GM23338 (cell line): ENCODE results near the gene PLXND1. TPM values are rescaled to one million over a fixed set of nuclear protein-coding genes. Genes with fewer than 3 reads are reported as not detected.

Experiments
- ATAC-seq: fragments of 200-7000 bp; cut with Tn5 transposase; 3 replicates; pipeline ENCODE4 v1.9.1; 2020
- DNase-seq: peaks from one replicate; pipeline ENCODE4 v3.0.0-alpha.2; 2015; ENCODE audit warnings: low spot score
- H2AFZ ChIP-seq: fragments of 200-600 bp; sonication (generic); 2 replicates; pipeline ENCODE4 v1.8.0; 2016; ENCODE audit warnings: antibody characterized with exemption, mild to moderate bottlenecking, moderate library complexity
- H3F3A ChIP-seq: fragments of 200-600 bp; sonication (generic); replicated peaks from 2 replicates; pipeline ENCODE4 v1.8.0; 2017; ENCODE audit warnings: antibody characterized with exemption, mixed run types, low read depth
- H3K27ac ChIP-seq: fragments of 200-600 bp; sonication (generic); 2 replicates; pipeline ENCODE4 v1.6.1; 2016; ENCODE audit warnings: low read depth
- H3K27me3 ChIP-seq: fragments of 200-600 bp; sonication (generic); 2 replicates; pipeline ENCODE4 v1.8.0; 2016; ENCODE audit warnings: mild to moderate bottlenecking, mixed run types, moderate library complexity; ENCODE audit not compliant: insufficient read depth
- H3K36me3 ChIP-seq: fragments of 200-600 bp; sonication (generic); 2 replicates; pipeline ENCODE4 v1.8.0; 2016; ENCODE audit warnings: mild to moderate bottlenecking; ENCODE audit not compliant: insufficient read depth
- H3K4me1 ChIP-seq: fragments of 200-600 bp; sonication (generic); 2 replicates; pipeline ENCODE4 v1.8.0; 2016; ENCODE audit warnings: mild to moderate bottlenecking, moderate library complexity; ENCODE audit not compliant: insufficient read depth
- H3K4me2 ChIP-seq: fragments of 200-600 bp; sonication (generic); 2 replicates; pipeline ENCODE4 v1.7.1; 2017; ENCODE audit warnings: mixed run types
- H3K4me3 ChIP-seq: fragments of 200-600 bp; sonication (generic); 2 replicates; pipeline ENCODE4 v1.6.1; 2016; ENCODE audit warnings: mixed run types
- H3K79me2 ChIP-seq: fragments of 200-600 bp; sonication (generic); replicated peaks from 2 replicates; pipeline ENCODE4 v1.8.0; 2017; ENCODE audit warnings: mild to moderate bottlenecking; ENCODE audit not compliant: insufficient read depth
- H3K9me2 ChIP-seq: fragments of 200-600 bp; sonication (generic); 2 replicates; pipeline ENCODE4 v1.8.0; 2017; ENCODE audit not compliant: insufficient read depth
- H4K20me1 ChIP-seq: fragments of 200-600 bp; sonication (generic); replicated peaks from 2 replicates; pipeline ENCODE4 v1.8.0; 2017; ENCODE audit warnings: mild to moderate bottlenecking; ENCODE audit not compliant: insufficient read depth
- H3K27ac Mint-ChIP-seq: 2 replicates; pipeline ENCODE4 v1.8.0; 2020; ENCODE audit warnings: inconsistent platforms, mild to moderate bottlenecking, moderate library complexity, mixed read lengths
- H3K27me3 Mint-ChIP-seq: 3 replicates; pipeline ENCODE4 v1.8.0; 2022; ENCODE audit warnings: low read depth, mild to moderate bottlenecking, moderate library complexity, mixed read lengths, inconsistent platforms; ENCODE audit not compliant: insufficient read depth, poor library complexity
- H3K36me3 Mint-ChIP-seq: 3 replicates; pipeline ENCODE4 v1.8.0; 2021; ENCODE audit warnings: low read depth, mild to moderate bottlenecking, inconsistent platforms, moderate library complexity, mixed read lengths
- H3K4me1 Mint-ChIP-seq: 3 replicates; pipeline ENCODE4 v1.8.0; 2020; ENCODE audit warnings: mild to moderate bottlenecking, inconsistent platforms, mixed read lengths
- H3K4me3 Mint-ChIP-seq: 3 replicates; pipeline ENCODE4 v1.8.0; 2021; ENCODE audit warnings: moderate library complexity, mild to moderate bottlenecking, inconsistent platforms, mixed read lengths
- H3K9me3 Mint-ChIP-seq: 3 replicates; pipeline ENCODE4 v1.8.0; 2020; ENCODE audit warnings: moderate library complexity, mild to moderate bottlenecking, inconsistent platforms, mixed read lengths
- CTCF ChIP-seq, 2 experiments: fragments of 200-600 bp in 1 of 2; sonication (generic) in 1 of 2; conservative IDR thresholded peaks; 2 replicates each; pipeline versions ENCODE4 v1.5.1 to v1.6.1; 2016 to 2017; ENCODE audit warnings: antibody characterized with exemption in 2 of 2, low read depth in 2 of 2, mild to moderate bottlenecking in 2 of 2, moderate library complexity in 1 of 2
- EZH2 ChIP-seq: fragments of 200-600 bp; sonication (generic); IDR thresholded peaks from one replicate; pipeline ENCODE4 v1.8.0; 2017; ENCODE audit warnings: antibody characterized with exemption, mild to moderate bottlenecking, low read depth; ENCODE audit not compliant: unreplicated experiment
- EZH2phosphoT487 ChIP-seq: fragments of 200-600 bp; sonication (generic); IDR thresholded peaks from one replicate; pipeline ENCODE4 v1.8.1; 2018; ENCODE audit warnings: antibody characterized with exemption; ENCODE audit not compliant: unreplicated experiment
- NANOG ChIP-seq: IDR thresholded peaks from 2 replicates; pipeline ENCODE4 v1.6.1; 2016; ENCODE audit warnings: antibody characterized with exemption, borderline replicate concordance
- POLR2AphosphoS5 ChIP-seq: IDR thresholded peaks from 2 replicates; pipeline ENCODE4 v1.6.1; 2016; ENCODE audit warnings: antibody characterized with exemption, low read depth
- STAT1 ChIP-seq: IDR thresholded peaks from one replicate; pipeline ENCODE4 v1.6.1; 2016; ENCODE audit warnings: antibody characterized with exemption; ENCODE audit not compliant: unreplicated experiment
- ZNF114 ChIP-seq: fragments of 250-450 bp; sonication (Bioruptor Pico); IDR thresholded peaks from 2 replicates; pipeline ENCODE4 v1.5.0; 2020; ENCODE audit warnings: mild to moderate bottlenecking, moderate library complexity
- ZNF331 ChIP-seq: fragments of 250-450 bp; sonication (Bioruptor Pico); IDR thresholded peaks from 2 replicates; pipeline ENCODE4 v1.5.0; 2020; ENCODE audit warnings: low read depth, mild to moderate bottlenecking, moderate library complexity
- polyA plus RNA-seq: library from polyadenylated mRNA; unstranded; fragments of >200 nt; fragmentation: Nextera tagmentation; extraction: Ambion mirVana; gene quantifications from 2 replicates; pipeline ENCODE4 v1.2.1, GENCODE V29; 2016
- total RNA-seq: library from RNA; depleted of rRNA; stranded (reverse); fragments of >200 nt; shearing (Covaris generic); gene quantifications from 2 replicates; pipeline ENCODE4 v1.2.3, GENCODE V29; 2014
- TF ChIP-seq, protein P1 (sequence below): fragments of 250-450 bp; sonication (Bioruptor Pico); IDR thresholded peaks from 2 replicates; pipeline ENCODE4 v1.5.0; 2020; ENCODE audit warnings: mild to moderate bottlenecking, moderate library complexity
- TF ChIP-seq, protein P2 (sequence below): IDR thresholded peaks from 2 replicates; pipeline ENCODE4 v1.6.1; 2016; ENCODE audit warnings: antibody characterized with exemption

The PLXND1 gene
- total and polyA plus RNA-seq, 2 experiments from 2014 or later, result 13.3 to 60.4 TPM

DNA sequence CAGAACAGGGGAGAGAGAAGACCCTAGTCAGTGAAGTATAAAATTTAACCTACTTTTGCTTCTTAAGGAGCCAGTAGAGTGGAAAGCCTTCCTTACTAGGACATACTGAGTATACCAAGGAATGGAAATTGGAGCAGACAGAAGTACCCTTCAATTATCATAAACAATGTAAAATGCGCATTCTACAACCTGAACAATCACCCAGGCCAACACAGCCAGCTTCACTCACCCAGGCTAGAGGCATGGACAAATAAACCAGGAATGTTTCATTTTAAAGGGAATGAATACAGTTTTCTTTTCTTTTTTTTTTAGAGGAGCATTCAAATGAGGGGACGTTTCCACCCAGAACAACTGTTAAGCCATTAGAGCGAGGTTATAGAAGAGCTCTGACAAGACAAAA is 41.9 kb upstream of the PLXND1 start (continued):
- TF ChIP-seq EZH2 (no peak), EZH2phosphoT487 (no peak), CTCF (conservative IDR thresholded peaks at IDR 0.05; ENCODE audit: low read depth in 2 of 2) (no peak), STAT1 (no peak), POLR2AphosphoS5 (no peak)

DNA sequence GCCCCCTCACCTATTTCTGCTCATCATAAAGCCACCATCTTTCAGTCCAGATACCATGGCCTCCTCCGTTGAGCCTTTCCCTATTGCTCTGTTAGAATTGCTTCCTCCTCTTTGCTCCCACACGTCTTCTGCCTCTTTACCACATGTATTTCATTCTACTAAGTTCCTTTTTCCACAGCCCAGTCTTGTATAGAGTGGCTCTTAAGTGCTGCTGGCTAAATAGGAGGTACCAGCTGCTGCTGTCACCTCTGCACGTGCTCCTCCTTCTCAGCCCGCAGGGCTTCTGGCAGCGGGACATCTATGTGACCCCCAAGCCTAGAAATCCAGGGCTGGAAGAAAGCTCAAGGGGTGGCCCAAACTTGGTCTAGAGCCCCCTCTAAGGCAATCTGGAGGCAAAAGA is 38.8 kb upstream of the PLXND1 start:
- no peak for ATAC-seq
- no peak overlapping the region for H3K4me3 Mint-ChIP-seq
- no peaks in the 10 kb centered on the region for H3K9me2 ChIP-seq
- H3F3A ChIP-seq, result 0 out of 2 replicates have a peak, but pooled peaks cover 3% of the 10 kb centered on the region
- no peaks in the 10 kb centered on the region for H3K79me2 ChIP-seq
- H3K9me3 Mint-ChIP-seq, result no peaks in the 10 kb centered on the region
- no peak overlapping the region for H2AFZ ChIP-seq
- no peak overlapping the region for H3K27ac ChIP-seq
- DNase-seq, result no peak
- peaks cover 29% of the 10 kb centered on the region for H3K4me1 Mint-ChIP-seq
- no peaks in the 10 kb centered on the region for H3K27me3 Mint-ChIP-seq
- H4K20me1 ChIP-seq, result no peaks in the 10 kb centered on the region
- H3K4me1 ChIP-seq, result peaks cover 12% of the 10 kb centered on the region
- no peak overlapping the region for H3K4me3 ChIP-seq
- H3K36me3 ChIP-seq, result no peaks in the 10 kb centered on the region
- H3K27me3 ChIP-seq, result no peaks in the 10 kb centered on the region
- H3K36me3 Mint-ChIP-seq, result no peaks in the 10 kb centered on the region
- H3K27ac Mint-ChIP-seq, result no peak overlapping the region
- no peak overlapping the region for H3K4me2 ChIP-seq
- no peak for TF ChIP-seq POLR2AphosphoS5
- TF ChIP-seq, protein P1, sequence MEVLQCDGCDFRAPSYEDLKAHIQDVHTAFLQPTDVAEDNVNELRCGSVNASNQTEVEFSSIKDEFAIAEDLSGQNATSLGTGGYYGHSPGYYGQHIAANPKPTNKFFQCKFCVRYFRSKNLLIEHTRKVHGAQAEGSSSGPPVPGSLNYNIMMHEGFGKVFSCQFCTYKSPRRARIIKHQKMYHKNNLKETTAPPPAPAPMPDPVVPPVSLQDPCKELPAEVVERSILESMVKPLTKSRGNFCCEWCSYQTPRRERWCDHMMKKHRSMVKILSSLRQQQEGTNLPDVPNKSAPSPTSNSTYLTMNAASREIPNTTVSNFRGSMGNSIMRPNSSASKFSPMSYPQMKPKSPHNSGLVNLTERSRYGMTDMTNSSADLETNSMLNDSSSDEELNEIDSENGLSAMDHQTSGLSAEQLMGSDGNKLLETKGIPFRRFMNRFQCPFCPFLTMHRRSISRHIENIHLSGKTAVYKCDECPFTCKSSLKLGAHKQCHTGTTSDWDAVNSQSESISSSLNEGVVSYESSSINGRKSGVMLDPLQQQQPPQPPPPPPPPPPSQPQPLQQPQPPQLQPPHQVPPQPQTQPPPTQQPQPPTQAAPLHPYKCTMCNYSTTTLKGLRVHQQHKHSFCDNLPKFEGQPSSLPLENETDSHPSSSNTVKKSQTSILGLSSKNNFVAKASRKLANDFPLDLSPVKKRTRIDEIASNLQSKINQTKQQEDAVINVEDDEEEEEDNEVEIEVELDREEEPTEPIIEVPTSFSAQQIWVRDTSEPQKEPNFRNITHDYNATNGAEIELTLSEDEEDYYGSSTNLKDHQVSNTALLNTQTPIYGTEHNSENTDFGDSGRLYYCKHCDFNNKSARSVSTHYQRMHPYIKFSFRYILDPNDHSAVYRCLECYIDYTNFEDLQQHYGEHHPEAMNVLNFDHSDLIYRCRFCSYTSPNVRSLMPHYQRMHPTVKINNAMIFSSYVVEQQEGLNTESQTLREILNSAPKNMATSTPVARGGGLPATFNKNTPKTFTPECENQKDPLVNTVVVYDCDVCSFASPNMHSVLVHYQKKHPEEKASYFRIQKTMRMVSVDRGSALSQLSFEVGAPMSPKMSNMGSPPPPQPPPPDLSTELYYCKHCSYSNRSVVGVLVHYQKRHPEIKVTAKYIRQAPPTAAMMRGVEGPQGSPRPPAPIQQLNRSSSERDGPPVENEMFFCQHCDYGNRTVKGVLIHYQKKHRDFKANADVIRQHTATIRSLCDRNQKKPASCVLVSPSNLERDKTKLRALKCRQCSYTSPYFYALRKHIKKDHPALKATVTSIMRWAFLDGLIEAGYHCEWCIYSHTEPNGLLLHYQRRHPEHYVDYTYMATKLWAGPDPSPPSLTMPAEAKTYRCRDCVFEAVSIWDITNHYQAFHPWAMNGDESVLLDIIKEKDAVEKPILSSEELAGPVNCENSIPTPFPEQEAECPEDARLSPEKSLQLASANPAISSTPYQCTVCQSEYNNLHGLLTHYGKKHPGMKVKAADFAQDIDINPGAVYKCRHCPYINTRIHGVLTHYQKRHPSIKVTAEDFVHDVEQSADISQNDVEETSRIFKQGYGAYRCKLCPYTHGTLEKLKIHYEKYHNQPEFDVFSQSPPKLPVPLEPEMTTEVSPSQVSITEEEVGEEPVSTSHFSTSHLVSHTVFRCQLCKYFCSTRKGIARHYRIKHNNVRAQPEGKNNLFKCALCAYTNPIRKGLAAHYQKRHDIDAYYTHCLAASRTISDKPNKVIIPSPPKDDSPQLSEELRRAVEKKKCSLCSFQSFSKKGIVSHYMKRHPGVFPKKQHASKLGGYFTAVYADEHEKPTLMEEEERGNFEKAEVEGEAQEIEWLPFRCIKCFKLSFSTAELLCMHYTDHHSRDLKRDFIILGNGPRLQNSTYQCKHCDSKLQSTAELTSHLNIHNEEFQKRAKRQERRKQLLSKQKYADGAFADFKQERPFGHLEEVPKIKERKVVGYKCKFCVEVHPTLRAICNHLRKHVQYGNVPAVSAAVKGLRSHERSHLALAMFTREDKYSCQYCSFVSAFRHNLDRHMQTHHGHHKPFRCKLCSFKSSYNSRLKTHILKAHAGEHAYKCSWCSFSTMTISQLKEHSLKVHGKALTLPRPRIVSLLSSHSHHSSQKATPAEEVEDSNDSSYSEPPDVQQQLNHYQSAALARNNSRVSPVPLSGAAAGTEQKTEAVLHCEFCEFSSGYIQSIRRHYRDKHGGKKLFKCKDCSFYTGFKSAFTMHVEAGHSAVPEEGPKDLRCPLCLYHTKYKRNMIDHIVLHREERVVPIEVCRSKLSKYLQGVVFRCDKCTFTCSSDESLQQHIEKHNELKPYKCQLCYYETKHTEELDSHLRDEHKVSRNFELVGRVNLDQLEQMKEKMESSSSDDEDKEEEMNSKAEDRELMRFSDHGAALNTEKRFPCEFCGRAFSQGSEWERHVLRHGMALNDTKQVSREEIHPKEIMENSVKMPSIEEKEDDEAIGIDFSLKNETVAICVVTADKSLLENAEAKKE (CRISPR knock-in tag), result no peak
- no peak for TF ChIP-seq STAT1
- no peak for TF ChIP-seq EZH2phosphoT487
- TF ChIP-seq ZNF331 (CRISPR knock-in tag), result no peak
- no peak for TF ChIP-seq EZH2
- no peak for TF ChIP-seq NANOG
- TF ChIP-seq ZNF114 (CRISPR knock-in tag), result no peak
- TF ChIP-seq, protein P2, sequence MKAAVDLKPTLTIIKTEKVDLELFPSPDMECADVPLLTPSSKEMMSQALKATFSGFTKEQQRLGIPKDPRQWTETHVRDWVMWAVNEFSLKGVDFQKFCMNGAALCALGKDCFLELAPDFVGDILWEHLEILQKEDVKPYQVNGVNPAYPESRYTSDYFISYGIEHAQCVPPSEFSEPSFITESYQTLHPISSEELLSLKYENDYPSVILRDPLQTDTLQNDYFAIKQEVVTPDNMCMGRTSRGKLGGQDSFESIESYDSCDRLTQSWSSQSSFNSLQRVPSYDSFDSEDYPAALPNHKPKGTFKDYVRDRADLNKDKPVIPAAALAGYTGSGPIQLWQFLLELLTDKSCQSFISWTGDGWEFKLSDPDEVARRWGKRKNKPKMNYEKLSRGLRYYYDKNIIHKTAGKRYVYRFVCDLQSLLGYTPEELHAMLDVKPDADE, result no peak
- no peak for TF ChIP-seq CTCF (conservative IDR thresholded peaks at IDR 0.05; ENCODE audit: low read depth in 2 of 2)
